Large intestine (tissue), 12 donors: ENCODE data around the gene ATM. TPM values are rescaled to one million over a fixed set of nuclear protein-coding genes. Genes with fewer than 3 reads are reported as not detected.
A peak's percentile ranks its signal among the peaks of the same experiment; 100 is the strongest.

Experiments
- DNase-seq, 2 donors: peaks; one replicate each; pipeline versions ENCODE4 v3.0.0 to v3.0.0-alpha.2; 2013
- H3K27ac ChIP-seq: one replicate; pipeline ENCODE4 v1.5.1; 2013; ENCODE audit warnings: low read length
- H3K27me3 ChIP-seq: 2 replicates; pipeline ENCODE4 v1.6.1; 2013; ENCODE audit warnings: low read length; ENCODE audit not compliant: control insufficient read depth, insufficient read depth
- H3K36me3 ChIP-seq: 2 replicates; pipeline ENCODE4 v1.6.1; 2013; ENCODE audit warnings: low read length; ENCODE audit not compliant: control insufficient read depth, insufficient read depth
- H3K4me1 ChIP-seq: one replicate; pipeline ENCODE4 v1.6.1; 2013; ENCODE audit warnings: low read length; ENCODE audit not compliant: control insufficient read depth, insufficient read depth
- H3K4me3 ChIP-seq: one replicate; pipeline ENCODE4 v1.5.1; 2013; ENCODE audit warnings: low read length
- H3K9me3 ChIP-seq: one replicate; pipeline ENCODE4 v1.6.1; 2013; ENCODE audit warnings: mild to moderate bottlenecking, low read depth, low read length, moderate library complexity; ENCODE audit not compliant: control insufficient read depth
- WGBS: methylation state at CpG from one replicate; pipeline ENCODE4 v1.1.5; 2013; ENCODE audit warnings: low lambda C conversion rate; ENCODE audit not compliant: insufficient coverage; 5-methylcytosine and 5-hydroxymethylcytosine counted together
- long read RNA-seq, 11 donors: transcript quantifications; one replicate each; lab custom pipeline, GENCODE V29; 2026
- polyA plus RNA-seq: library from polyadenylated mRNA; unstranded; fragments of 120-200 nt; gene quantifications from one replicate; pipeline ENCODE4 v1.2.1, GENCODE V29; 2013

ATM gene
- polyA plus RNA-seq = 34.7 TPM
- long read RNA-seq, donor 1 = 0 reads
- long read RNA-seq, donor 2, partial matches to known transcripts = 0 of 2 reads
- long read RNA-seq, donor 2, other reads (novel, unspliced or antisense) = 0 of 2 reads
- long read RNA-seq, donor 3 = 0 reads
- long read RNA-seq, donor 4 = 0 reads
- long read RNA-seq, donor 5 = 0 reads
- long read RNA-seq, donor 6, partial matches to known transcripts = 0 of 2 reads
- long read RNA-seq, donor 6, other reads (novel, unspliced or antisense) = 0 of 2 reads
- long read RNA-seq, donor 7, partial matches to known transcripts = 0 of 2 reads
- long read RNA-seq, donor 7, other reads (novel, unspliced or antisense) = 0 of 2 reads
- long read RNA-seq, donor 8, partial matches to known transcripts = 5 of 9 reads
- long read RNA-seq, donor 8, other reads (novel, unspliced or antisense) = 0 of 9 reads
- long read RNA-seq, donor 9 = 0 reads
- long read RNA-seq, donor 10, full-length matches to known transcripts = 1 of 1 reads
- long read RNA-seq, donor 10, partial matches to known transcripts = 0 of 1 reads
- long read RNA-seq, donor 10, other reads (novel, unspliced or antisense) = 0 of 1 reads
- long read RNA-seq, donor 11 = 0 reads

DNA sequence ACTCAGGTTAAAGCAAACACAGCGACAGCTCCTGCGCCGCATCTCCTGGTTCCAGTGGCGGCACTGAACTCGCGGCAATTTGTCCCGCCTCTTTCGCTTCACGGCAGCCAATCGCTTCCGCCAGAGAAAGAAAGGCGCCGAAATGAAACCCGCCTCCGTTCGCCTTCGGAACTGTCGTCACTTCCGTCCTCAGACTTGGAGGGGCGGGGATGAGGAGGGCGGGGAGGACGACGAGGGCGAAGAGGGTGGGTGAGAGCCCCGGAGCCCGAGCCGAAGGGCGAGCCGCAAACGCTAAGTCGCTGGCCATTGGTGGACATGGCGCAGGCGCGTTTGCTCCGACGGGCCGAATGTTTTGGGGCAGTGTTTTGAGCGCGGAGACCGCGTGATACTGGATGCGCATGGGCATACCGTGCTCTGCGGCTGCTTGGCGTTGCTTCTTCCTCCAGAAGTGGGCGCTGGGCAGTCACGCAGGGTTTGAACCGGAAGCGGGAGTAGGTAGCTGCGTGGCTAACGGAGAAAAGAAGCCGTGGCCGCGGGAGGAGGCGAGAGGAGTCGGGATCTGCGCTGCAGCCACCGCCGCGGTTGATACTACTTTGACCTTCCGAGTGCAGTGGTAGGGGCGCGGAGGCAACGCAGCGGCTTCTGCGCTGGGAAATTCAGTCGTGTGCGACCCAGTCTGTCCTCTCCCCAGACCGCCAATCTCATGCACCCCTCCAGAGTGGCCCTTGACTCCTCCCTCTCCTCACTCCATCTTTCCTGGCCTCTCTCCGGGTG is at the start of gene ATM, which contains the start of gene NPAT:
ATM (plus strand) TSS at position 494 of the 774 bp plus-strand sequence. CDS start 4,558 bp downstream, outside the sequence.
NPAT (minus strand) TSS at position 65 of the 774 bp plus-strand sequence. CDS start 102 bp downstream, outside the sequence.
- Histone ChIP-seq H3K4me3 (peak within 1 kb of the TSS; percentile 93), H3K27me3 (no peaks in the 10 kb centered on the region), H3K27ac (peak within 1 kb of the TSS; percentile 98), H3K4me1 (peaks cover 6% of the 10 kb centered on the region), H3K36me3 (no peaks in the 10 kb centered on the region), H3K9me3 (no peaks in the 10 kb centered on the region)
- WGBS = no CpG with 5 or more reads among the region's 70 CpGs
- DNase-seq = peak; percentile 99 to 100

DNA sequence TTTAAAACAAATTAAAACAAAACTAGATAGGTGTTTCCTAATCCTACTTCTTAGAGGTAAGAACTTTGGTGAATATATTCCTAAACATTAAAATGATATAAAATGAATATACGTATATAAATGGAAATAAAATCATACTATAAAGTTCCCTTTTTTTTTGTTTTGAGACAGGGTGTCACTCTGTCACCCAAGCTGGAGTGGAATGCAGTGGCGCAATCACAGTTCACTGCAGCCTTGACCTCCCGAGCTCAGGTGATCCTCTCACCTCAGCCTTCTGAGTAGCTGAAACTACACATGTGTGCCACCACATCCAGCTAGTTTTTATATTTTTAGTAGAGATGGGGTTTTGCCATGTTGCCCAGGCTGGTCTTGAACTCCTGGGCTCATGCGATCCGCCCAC is 45.3 kb upstream of the ATM start:
- Histone ChIP-seq H3K27ac (no peak overlapping the region), H3K4me3 (no peak overlapping the region), H3K27me3 (no peaks in the 10 kb centered on the region), H3K4me1 (no peaks in the 10 kb centered on the region), H3K36me3 (peaks cover 19% of the 10 kb centered on the region), H3K9me3 (no peaks in the 10 kb centered on the region)
- WGBS = 100% methylated on average over 2 of the region's 5 CpGs
- no peak for DNase-seq

DNA sequence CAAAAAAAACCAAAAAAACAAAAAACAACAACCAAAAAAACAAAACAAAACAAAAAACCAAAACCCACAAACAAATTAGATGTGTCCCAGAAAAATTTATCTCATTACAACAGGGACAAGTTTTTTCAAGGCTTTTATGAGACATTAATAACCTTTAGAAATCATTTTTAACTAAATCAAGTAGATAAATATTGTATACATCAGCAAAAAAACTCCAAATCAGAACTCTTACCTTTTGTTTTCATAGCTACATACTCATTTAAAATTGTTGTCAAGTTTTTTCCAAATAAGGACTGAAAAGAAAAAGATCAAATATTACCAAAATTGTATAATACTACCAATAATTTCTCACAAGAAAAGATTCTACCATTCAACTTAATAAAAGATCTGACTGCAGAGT is 29.1 kb upstream of the ATM start:
- Histone ChIP-seq H3K4me3 (no peak overlapping the region), H3K27ac (no peak overlapping the region), H3K36me3 (peaks cover 31% of the 10 kb centered on the region), H3K27me3 (no peaks in the 10 kb centered on the region), H3K4me1 (no peaks in the 10 kb centered on the region), H3K9me3 (no peaks in the 10 kb centered on the region)
- DNase-seq = no peak

GRCh38 chr11:108196901-108197300 is 26.0 kb upstream of the ATM start:
- Histone ChIP-seq H3K27me3 (no peaks in the 10 kb centered on the region), H3K36me3 (peaks cover 32% of the 10 kb centered on the region), H3K9me3 (no peaks in the 10 kb centered on the region), H3K27ac (no peak overlapping the region), H3K4me1 (no peaks in the 10 kb centered on the region), H3K4me3 (no peak overlapping the region)
- DNase-seq = no peak
- 84% methylated on average over 3 of the region's 3 CpGs for WGBS

- Histone ChIP-seq H3K36me3 (peaks cover 32% of the 10 kb centered on the region), H3K4me1 (no peaks in the 10 kb centered on the region), H3K9me3 (no peaks in the 10 kb centered on the region), H3K27ac (no peak overlapping the region), H3K4me3 (no peak overlapping the region), H3K27me3 (no peaks in the 10 kb centered on the region)
- no peak for DNase-seq
Measured at GRCh38 chr11:108197351-108197750, 25.5 kb upstream of the ATM start.

- Histone ChIP-seq H3K27me3 (no peaks in the 10 kb centered on the region), H3K27ac (no peak overlapping the region), H3K4me3 (no peak overlapping the region), H3K36me3 (peaks cover 35% of the 10 kb centered on the region), H3K4me1 (no peaks in the 10 kb centered on the region), H3K9me3 (no peaks in the 10 kb centered on the region)
- no peak for DNase-seq
- WGBS = no CpG with 5 or more reads among the region's 8 CpGs
Measured at GRCh38 chr11:108198833-108199232, 24.0 kb upstream of the ATM start.

GRCh38 chr11:108199446-108200321 is 23.2 kb upstream of the ATM start:
- WGBS = 100% methylated on average over 2 of the region's 12 CpGs
- H3K27me3 ChIP-seq = no peaks in the 10 kb centered on the region
- no peak overlapping the region for H3K27ac ChIP-seq
- peaks cover 7% of the 10 kb centered on the region for H3K9me3 ChIP-seq
- peaks cover 40% of the 10 kb centered on the region for H3K36me3 ChIP-seq
- no peak overlapping the region for H3K4me3 ChIP-seq
- H3K4me1 ChIP-seq = no peaks in the 10 kb centered on the region
- no peak for DNase-seq

- no peak for DNase-seq
- peaks cover 53% of the 10 kb centered on the region for H3K36me3 ChIP-seq
- H3K27me3 ChIP-seq = no peaks in the 10 kb centered on the region
- peaks cover 36% of the 10 kb centered on the region for H3K9me3 ChIP-seq
- WGBS = no CpG with 5 or more reads among the region's 2 CpGs
- H3K4me1 ChIP-seq = no peaks in the 10 kb centered on the region
- no peak overlapping the region for H3K4me3 ChIP-seq
- H3K27ac ChIP-seq = no peak overlapping the region
Measured at GRCh38 chr11:108203075-108203474, 19.8 kb upstream of the ATM start.

DNA sequence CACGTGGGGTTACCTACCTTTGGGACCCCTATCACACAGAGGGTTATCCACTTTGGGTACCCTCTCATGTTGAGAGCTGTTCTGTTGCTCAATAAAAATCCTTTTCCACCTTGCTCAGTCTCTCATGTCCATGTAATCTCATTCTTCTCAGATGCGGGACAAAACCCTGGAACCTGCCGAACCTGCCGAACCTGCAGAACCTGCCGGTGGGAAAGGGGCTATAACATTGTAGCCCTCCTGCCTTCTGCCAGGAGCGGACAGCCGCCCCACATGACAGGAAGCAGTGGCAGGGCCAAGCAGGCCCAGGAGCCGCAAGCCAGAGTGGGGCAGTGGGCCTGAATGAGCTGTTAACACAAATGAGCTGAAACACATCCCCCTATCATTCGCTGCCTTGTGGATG is 18.5 kb upstream of the ATM start:
- no CpG with 5 or more reads among the region's 9 CpGs for WGBS
- Histone ChIP-seq H3K4me3 (no peak overlapping the region), H3K36me3 (peaks cover 49% of the 10 kb centered on the region)

More for the DNA sequence above, 18.5 kb upstream of the ATM start:
- H3K27me3 ChIP-seq = no peaks in the 10 kb centered on the region
- H3K27ac ChIP-seq = no peak overlapping the region
- no peak for DNase-seq
- peaks cover 41% of the 10 kb centered on the region for H3K9me3 ChIP-seq
- H3K4me1 ChIP-seq = no peaks in the 10 kb centered on the region
